GM12801 (cell line): ENCODE data around the gene CTSH.

ENCODE experiments used
- TF ChIP-seq, protein P1 (sequence below): IDR thresholded peaks from one replicate; pipeline ENCODE4 v1.5.1; 2011; ENCODE audit warnings: control low read depth; ENCODE audit not compliant: insufficient read length; ENCODE audit errors: extremely low read depth

The CTSH gene

DNA sequence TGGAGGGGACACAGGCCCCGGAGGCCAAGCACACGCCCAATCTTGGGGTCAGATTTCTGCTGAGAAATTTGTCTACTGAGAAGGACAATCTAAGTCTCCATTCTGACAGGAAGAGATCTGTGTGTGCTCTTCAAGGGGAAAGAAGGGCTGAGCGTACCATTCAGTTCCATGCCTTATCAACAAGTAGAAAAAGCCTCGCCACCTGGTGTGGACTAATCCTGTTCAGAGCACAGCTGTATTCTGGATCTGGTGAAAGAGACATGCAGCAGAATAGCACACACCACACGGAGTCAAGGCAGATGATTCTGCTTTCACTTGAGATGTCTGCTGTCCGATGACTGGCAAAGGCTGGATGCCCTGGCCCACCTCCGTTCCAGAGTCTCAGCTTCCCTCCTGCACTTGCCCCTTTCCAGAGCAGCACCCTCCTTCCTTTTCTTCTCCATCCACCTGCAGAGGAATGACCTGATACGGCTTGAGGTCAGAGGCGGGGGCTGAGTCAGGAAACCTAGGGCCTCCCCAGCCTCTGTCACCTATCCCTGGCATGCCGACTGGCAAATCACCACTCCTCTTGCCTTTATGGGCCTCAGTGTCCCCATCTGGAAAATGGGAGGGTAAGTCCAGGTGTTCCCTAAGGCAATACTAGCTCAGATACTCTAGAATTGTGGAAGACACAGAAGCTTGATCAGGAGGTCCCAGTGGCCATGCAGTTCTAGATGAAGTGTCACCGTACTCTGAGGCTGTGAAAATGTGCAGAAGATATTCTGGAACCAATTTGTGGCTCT is 36.9 kb upstream of the CTSH start:
- TF ChIP-seq, protein P1, sequence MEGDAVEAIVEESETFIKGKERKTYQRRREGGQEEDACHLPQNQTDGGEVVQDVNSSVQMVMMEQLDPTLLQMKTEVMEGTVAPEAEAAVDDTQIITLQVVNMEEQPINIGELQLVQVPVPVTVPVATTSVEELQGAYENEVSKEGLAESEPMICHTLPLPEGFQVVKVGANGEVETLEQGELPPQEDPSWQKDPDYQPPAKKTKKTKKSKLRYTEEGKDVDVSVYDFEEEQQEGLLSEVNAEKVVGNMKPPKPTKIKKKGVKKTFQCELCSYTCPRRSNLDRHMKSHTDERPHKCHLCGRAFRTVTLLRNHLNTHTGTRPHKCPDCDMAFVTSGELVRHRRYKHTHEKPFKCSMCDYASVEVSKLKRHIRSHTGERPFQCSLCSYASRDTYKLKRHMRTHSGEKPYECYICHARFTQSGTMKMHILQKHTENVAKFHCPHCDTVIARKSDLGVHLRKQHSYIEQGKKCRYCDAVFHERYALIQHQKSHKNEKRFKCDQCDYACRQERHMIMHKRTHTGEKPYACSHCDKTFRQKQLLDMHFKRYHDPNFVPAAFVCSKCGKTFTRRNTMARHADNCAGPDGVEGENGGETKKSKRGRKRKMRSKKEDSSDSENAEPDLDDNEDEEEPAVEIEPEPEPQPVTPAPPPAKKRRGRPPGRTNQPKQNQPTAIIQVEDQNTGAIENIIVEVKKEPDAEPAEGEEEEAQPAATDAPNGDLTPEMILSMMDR = no peak

DNA sequence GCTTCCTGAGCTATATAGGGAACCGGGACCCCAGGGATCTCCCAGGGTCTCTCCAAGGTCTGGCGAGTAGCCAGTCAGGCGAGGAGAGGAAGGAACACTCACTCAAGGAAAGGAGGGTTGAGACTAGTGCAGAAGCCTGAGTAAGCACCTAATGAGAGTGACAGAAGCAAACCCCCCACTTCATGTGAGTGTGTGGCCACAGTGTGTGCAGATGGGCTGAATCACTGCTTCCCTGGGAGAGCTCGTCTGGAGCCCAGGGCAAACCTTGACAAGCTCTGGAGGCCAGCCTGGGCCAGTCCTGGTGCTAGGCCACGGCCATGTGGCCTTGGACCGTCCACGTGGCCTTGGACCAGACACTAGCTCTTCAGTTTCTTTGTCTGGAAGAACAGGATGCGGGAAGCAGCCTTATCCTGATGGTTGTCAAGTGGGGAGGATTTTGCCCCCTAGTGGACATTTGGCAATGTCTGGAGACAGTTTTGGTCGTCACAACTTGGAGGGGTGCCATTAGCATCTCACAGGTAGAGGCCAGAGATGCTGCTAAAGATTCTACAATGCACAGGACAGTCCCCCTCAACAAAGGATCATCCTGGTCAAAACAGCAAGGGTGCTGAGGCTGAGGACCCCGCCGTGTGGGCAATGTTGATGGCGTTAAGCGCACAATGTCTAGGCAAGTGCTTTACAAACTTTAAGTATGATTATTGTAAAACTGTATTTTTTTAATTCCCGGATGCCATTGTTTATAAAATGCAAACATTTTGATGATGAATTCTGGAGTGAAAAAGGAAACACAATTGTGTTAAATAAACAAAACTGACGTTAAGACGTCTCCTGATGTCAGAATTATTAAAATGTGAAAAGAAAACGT is 34.8 kb upstream of the CTSH start:
- TF ChIP-seq, protein P1 = no peak

DNA sequence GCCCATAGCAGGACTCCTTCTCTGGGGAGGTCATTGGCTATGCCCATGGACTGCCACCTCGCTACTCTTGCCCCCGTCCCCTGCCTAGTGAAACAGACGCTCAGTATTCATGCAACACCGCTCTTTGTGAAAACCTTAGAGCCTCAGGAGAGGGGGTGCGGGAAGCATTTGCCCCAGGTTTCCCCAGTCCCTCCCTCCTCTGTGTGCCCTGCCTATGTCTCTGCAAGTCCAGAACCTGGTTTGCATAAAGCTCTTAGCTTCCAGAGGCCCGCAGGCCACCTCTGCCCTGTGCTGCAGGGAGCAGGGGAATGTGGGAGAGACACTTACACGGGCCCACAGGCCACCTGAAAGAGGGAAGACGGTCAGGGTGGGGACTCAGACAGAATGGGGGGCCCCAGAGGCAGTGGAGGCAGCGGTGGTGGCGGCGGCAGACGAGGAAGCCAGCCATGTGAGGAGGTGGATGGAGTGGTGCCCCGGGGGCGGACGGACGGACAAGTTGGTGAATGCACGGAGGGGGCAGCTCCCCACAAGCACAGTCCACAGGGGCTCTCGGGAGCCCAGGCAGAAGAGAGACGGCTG is 33.8 kb upstream of the CTSH start:
- TF ChIP-seq, protein P1 = no peak

DNA sequence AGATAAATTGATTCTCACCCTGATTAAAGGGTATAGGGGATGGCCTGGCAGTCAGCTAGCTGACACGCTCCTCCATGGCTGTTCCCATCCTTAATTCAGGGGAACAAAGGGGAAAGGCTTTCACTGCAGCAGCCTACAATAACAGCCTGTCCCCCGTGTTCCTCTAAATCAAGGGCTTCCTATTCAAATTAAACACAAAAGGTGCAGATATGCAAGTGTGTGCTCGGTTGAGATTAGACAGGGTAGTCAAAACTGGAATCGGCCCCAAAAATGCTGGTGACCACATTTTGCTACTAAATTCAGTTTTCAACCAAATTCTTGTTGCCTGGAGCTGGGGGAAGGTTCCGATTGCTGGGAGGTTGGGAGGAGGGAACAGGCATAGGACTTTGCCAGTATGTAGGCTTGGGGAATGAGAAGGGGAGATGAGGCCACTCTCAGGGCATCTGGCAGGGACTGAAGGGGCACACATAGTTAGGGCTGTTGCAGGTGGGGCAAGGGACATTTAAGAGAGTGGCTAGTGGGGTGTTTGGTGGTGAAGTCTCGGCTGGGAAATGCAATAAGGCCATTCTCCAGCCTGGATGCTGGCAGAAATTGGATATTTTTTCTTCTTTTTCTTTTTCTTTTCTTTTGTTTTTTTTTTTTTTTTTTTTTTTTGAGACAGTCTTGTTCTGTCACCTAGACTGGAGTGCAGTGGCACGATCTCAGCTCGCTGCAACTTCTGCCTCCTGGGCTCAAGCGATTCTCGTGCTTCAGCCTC is 32.9 kb upstream of the CTSH start:
- TF ChIP-seq, protein P1 = no peak

DNA sequence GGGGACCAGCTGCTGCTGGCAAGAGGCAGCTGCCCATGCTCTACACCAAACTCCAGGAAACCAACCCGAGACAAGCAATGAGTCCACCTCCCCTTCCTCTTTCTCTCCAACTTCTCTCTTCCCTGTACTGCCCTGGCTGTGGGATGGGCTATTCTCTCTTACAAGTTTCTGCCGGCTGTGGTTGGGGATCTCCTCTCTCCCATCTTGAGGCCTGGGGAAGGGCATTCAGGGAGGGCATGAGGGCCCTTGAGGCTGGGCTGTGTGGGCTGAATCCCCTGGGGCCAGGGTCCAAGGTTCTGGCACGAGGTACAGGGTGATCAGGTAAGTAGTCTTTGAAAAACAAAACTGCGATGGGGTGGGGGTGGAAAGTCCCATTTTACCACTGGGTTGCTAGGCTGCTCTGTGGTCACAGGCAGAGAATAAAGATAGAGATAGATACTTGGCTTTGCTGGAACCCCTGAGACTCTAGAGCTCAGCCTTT is 32.3 kb upstream of the CTSH start:
- TF ChIP-seq, protein P1 = no peak

DNA sequence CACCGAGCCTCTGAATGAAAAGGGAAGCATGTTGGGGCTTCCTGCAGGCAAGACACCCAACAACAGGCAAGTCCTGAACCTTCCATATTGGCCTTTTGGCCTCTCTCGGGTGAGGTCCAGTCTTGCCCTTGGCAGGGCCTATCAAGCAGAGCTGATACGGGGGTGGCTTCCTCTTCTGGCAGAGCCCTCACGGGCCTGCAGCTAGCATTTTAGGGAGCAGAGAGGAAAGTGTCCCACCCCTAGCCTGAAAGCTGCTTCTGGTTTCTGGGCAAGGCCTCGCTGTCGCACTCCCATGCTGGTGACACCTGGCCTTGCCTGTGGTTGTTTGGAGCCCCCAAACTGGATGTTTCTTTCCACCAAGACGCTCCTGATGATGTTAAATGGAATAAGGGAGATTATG is 31.8 kb upstream of the CTSH start:
- TF ChIP-seq, protein P1 = no peak
